ENCODE measurements around the gene EVC. TPM values are rescaled to one million over a fixed set of nuclear protein-coding genes. Genes with fewer than 3 reads are reported as not detected.

The EVC gene
- total RNA-seq, 2 donors from 2014 or later = 7.2 TPM; not detected in 1

- Mint-ChIP-seq H3K9me3 (no peaks in the 10 kb centered on the region), H3K27me3 (peaks cover 0 to 8% of the 10 kb centered on the region in 2 donors), H3K27ac (no peak overlapping the region), H3K4me1 (ENCODE audit: low read depth in 2 of 2) (no peaks in the 10 kb centered on the region), H3K4me3 (no peak overlapping the region), H3K36me3 (no peaks in the 10 kb centered on the region)
- DNase-seq (ENCODE audit: low spot score) (no peak), ATAC-seq (no peak)
These were observed 105.1 kb downstream of the EVC start for GRCh38 chr4:5816101-5816500.

GRCh38 chr4:5816851-5817375 is 105.9 kb downstream of the EVC start:
- Mint-ChIP-seq H3K9me3 (no peaks in the 10 kb centered on the region), H3K27me3 (peaks cover 0 to 8% of the 10 kb centered on the region in 2 donors), H3K4me3 (no peak overlapping the region), H3K27ac (no peak overlapping the region), H3K36me3 (no peaks in the 10 kb centered on the region), H3K4me1 (ENCODE audit: low read depth in 2 of 2) (no peaks in the 10 kb centered on the region)
- DNase-seq (ENCODE audit: low spot score) (no peak), ATAC-seq (no peak)

GRCh38 chr4:5821665-5822358 is 110.8 kb downstream of the EVC start:
- H3K27me3 Mint-ChIP-seq = peaks cover 9 to 10% of the 10 kb centered on the region in 2 donors
- no peaks in the 10 kb centered on the region for H3K9me3 Mint-ChIP-seq
- H3K27ac Mint-ChIP-seq = no peak overlapping the region
- H3K4me1 Mint-ChIP-seq (ENCODE audit: low read depth in 2 of 2) = peaks cover 1 to 7% of the 10 kb centered on the region in 2 donors
- H3K36me3 Mint-ChIP-seq = no peaks in the 10 kb centered on the region
- DNase-seq (ENCODE audit: low spot score) = no peak
- no peak for ATAC-seq
- no peak overlapping the region for H3K4me3 Mint-ChIP-seq

GRCh38 chr4:5822619-5823018 is 111.6 kb downstream of the EVC start:
- Mint-ChIP-seq H3K4me1 (ENCODE audit: low read depth in 2 of 2) (peaks cover 9 to 15% of the 10 kb centered on the region in 2 donors), H3K4me3 (no peak overlapping the region), H3K9me3 (no peaks in the 10 kb centered on the region), H3K36me3 (no peaks in the 10 kb centered on the region), H3K27me3 (peaks cover 14 to 17% of the 10 kb centered on the region in 2 donors), H3K27ac (no peak overlapping the region)
- DNase-seq (ENCODE audit: low spot score) (no peak), ATAC-seq (no peak)

GRCh38 chr4:5823542-5824211 is 112.7 kb downstream of the EVC start:
- no peak for ATAC-seq
- DNase-seq (ENCODE audit: low spot score) = no peak
- no peak overlapping the region for H3K4me3 Mint-ChIP-seq

GRCh38 chr4:5824227-5824626 is 113.2 kb downstream of the EVC start:
- no peak overlapping the region for H3K27ac Mint-ChIP-seq
- no peak overlapping the region for H3K4me3 Mint-ChIP-seq
- peaks cover 14 to 16% of the 10 kb centered on the region in 2 donors for H3K4me1 Mint-ChIP-seq (ENCODE audit: low read depth in 2 of 2)
- no peaks in the 10 kb centered on the region for H3K9me3 Mint-ChIP-seq
- H3K27me3 Mint-ChIP-seq = peaks cover 21 to 24% of the 10 kb centered on the region in 2 donors
- no peaks in the 10 kb centered on the region for H3K36me3 Mint-ChIP-seq
- DNase-seq (ENCODE audit: low spot score) (no peak), ATAC-seq (no peak)

More at GRCh38 chr4:5823542-5824211, 112.7 kb downstream of the EVC start:
- Mint-ChIP-seq H3K36me3 (no peaks in the 10 kb centered on the region), H3K27ac (no peak overlapping the region), H3K27me3 (peaks cover 21 to 24% of the 10 kb centered on the region in 2 donors), H3K9me3 (no peaks in the 10 kb centered on the region), H3K4me1 (ENCODE audit: low read depth in 2 of 2) (peaks cover 14 to 16% of the 10 kb centered on the region in 2 donors)

- no peak overlapping the region for H3K4me3 Mint-ChIP-seq
- no peak overlapping the region for H3K27ac Mint-ChIP-seq
- H3K27me3 Mint-ChIP-seq = peaks cover 21 to 24% of the 10 kb centered on the region in 2 donors
- no peaks in the 10 kb centered on the region for H3K36me3 Mint-ChIP-seq
- no peaks in the 10 kb centered on the region for H3K9me3 Mint-ChIP-seq
- ATAC-seq (no peak), DNase-seq (ENCODE audit: low spot score) (no peak)
- H3K4me1 Mint-ChIP-seq (ENCODE audit: low read depth in 2 of 2) = peaks cover 14 to 16% of the 10 kb centered on the region in 2 donors
These were observed 113.6 kb downstream of the EVC start for GRCh38 chr4:5824635-5825034.

GRCh38 chr4:5825321-5826041 is 114.5 kb downstream of the EVC start:
- no peak overlapping the region for H3K4me3 Mint-ChIP-seq
- no peaks in the 10 kb centered on the region for H3K36me3 Mint-ChIP-seq
- peaks cover 24 to 28% of the 10 kb centered on the region in 2 donors for H3K27me3 Mint-ChIP-seq
- ATAC-seq (no peak), DNase-seq (ENCODE audit: low spot score) (no peak)
- no peak overlapping the region for H3K27ac Mint-ChIP-seq
- H3K9me3 Mint-ChIP-seq = no peaks in the 10 kb centered on the region
- peaks cover 14 to 16% of the 10 kb centered on the region in 2 donors for H3K4me1 Mint-ChIP-seq (ENCODE audit: low read depth in 2 of 2)

- no peaks in the 10 kb centered on the region for H3K36me3 Mint-ChIP-seq
- DNase-seq (ENCODE audit: low spot score) = no peak
- ATAC-seq = peak; percentile 25 to 39
- no peak overlapping the region for H3K4me3 Mint-ChIP-seq
- peaks cover 24 to 30% of the 10 kb centered on the region in 2 donors for H3K27me3 Mint-ChIP-seq
- peaks cover 14 to 16% of the 10 kb centered on the region in 2 donors for H3K4me1 Mint-ChIP-seq (ENCODE audit: low read depth in 2 of 2)
- H3K9me3 Mint-ChIP-seq = no peaks in the 10 kb centered on the region
- H3K27ac Mint-ChIP-seq = no peak overlapping the region
These were observed 115.6 kb downstream of the EVC start for GRCh38 chr4:5826437-5827107.

GRCh38 chr4:5827108-5828004 is 116.4 kb downstream of the EVC start:
- no peaks in the 10 kb centered on the region for H3K36me3 Mint-ChIP-seq
- no peak overlapping the region for H3K4me3 Mint-ChIP-seq
- H3K27ac Mint-ChIP-seq = no peak overlapping the region
- ATAC-seq (peak in 1 of 2 donors; percentile 37), DNase-seq (ENCODE audit: low spot score) (no peak)
- no peaks in the 10 kb centered on the region for H3K9me3 Mint-ChIP-seq
- H3K27me3 Mint-ChIP-seq = peaks cover 24 to 36% of the 10 kb centered on the region in 2 donors
- peaks cover 14 to 16% of the 10 kb centered on the region in 2 donors for H3K4me1 Mint-ChIP-seq (ENCODE audit: low read depth in 2 of 2)

GRCh38 chr4:5828005-5828391 is 117.0 kb downstream of the EVC start:
- H3K9me3 Mint-ChIP-seq = no peaks in the 10 kb centered on the region
- H3K36me3 Mint-ChIP-seq = no peaks in the 10 kb centered on the region

GRCh38 chr4:5836943-5837342 is 125.9 kb downstream of the EVC start:
- ATAC-seq = no peak
- no peak overlapping the region for H3K27ac Mint-ChIP-seq
- no peaks in the 10 kb centered on the region for H3K4me1 Mint-ChIP-seq (ENCODE audit: low read depth in 2 of 2)
- H3K4me3 Mint-ChIP-seq = no peak overlapping the region
- H3K36me3 Mint-ChIP-seq = no peaks in the 10 kb centered on the region
- peaks cover 0 to 5% of the 10 kb centered on the region in 2 donors for H3K27me3 Mint-ChIP-seq
- H3K9me3 Mint-ChIP-seq = no peaks in the 10 kb centered on the region
- DNase-seq (ENCODE audit: low spot score) = no peak

More at GRCh38 chr4:5828005-5828391, 117.0 kb downstream of the EVC start:
- Mint-ChIP-seq H3K4me1 (ENCODE audit: low read depth in 2 of 2) (peaks cover 14 to 16% of the 10 kb centered on the region in 2 donors), H3K4me3 (no peak overlapping the region), H3K27ac (no peak overlapping the region), H3K27me3 (peaks cover 24 to 36% of the 10 kb centered on the region in 2 donors)
- DNase-seq (ENCODE audit: low spot score) (no peak), ATAC-seq (no peak)

All from natural killer cell treated with Interleukin-12 subunit alpha and Interleukin-12 subunit beta and Interleukin-15 and Interleukin-18, amount 100 ng/mL, for 72 hours (primary cell).